ENCODE results near the gene FOXI1. TPM values are rescaled to one million over a fixed set of nuclear protein-coding genes. Genes with fewer than 3 reads are reported as not detected.

Gene FOXI1
- total and polyA plus RNA-seq, 2 of the 13 experiments (the other 11 are each of a cell fraction or from before 2014, with no cell fraction given), result not detected

- H2AFZ ChIP-seq (ENCODE audit: low read length), result no peak overlapping the region
- H3K27me3 ChIP-seq (ENCODE audit: control insufficient read depth in 1 of 2, insufficient read depth in 2 of 2, low read length in 2 of 2), result no peaks in the 10 kb centered on the region
- ATAC-seq, result no peak
- H3K36me3 ChIP-seq (replicated peaks in 1 of 2; ENCODE audit: control insufficient read depth in 1 of 2, insufficient read depth in 2 of 2, low read length in 2 of 2), result no peaks in the 10 kb centered on the region
- H4K20me1 ChIP-seq (ENCODE audit: insufficient read depth, low read length), result no peaks in the 10 kb centered on the region
- no peaks in the 10 kb centered on the region for H3K79me2 ChIP-seq (ENCODE audit: insufficient read depth, low read length)
- intact Hi-C loops (cut with micrococcal nuclease; ENCODE audit: unreplicated experiment), result no loop called here
- no peak for FAIRE-seq
- TF ChIP-seq CREB1 (IDR thresholded peaks at IDR 0.05) (peak; percentile 67), CREB1 (CRISPR knock-in tag; IDR thresholded peaks at IDR 0.05) (no peak)
- TF ChIP-seq, protein P1, sequence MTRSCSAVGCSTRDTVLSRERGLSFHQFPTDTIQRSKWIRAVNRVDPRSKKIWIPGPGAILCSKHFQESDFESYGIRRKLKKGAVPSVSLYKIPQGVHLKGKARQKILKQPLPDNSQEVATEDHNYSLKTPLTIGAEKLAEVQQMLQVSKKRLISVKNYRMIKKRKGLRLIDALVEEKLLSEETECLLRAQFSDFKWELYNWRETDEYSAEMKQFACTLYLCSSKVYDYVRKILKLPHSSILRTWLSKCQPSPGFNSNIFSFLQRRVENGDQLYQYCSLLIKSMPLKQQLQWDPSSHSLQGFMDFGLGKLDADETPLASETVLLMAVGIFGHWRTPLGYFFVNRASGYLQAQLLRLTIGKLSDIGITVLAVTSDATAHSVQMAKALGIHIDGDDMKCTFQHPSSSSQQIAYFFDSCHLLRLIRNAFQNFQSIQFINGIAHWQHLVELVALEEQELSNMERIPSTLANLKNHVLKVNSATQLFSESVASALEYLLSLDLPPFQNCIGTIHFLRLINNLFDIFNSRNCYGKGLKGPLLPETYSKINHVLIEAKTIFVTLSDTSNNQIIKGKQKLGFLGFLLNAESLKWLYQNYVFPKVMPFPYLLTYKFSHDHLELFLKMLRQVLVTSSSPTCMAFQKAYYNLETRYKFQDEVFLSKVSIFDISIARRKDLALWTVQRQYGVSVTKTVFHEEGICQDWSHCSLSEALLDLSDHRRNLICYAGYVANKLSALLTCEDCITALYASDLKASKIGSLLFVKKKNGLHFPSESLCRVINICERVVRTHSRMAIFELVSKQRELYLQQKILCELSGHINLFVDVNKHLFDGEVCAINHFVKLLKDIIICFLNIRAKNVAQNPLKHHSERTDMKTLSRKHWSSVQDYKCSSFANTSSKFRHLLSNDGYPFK (CRISPR knock-in tag; IDR thresholded peaks at IDR 0.05; ENCODE audit: borderline replicate concordance), result no peak
- H3K4me2 ChIP-seq (ENCODE audit: low read depth, low read length), result no peak overlapping the region
- WGBS (ENCODE audit: low lambda C conversion rate), result 29% methylated on average over 4 of the region's 4 CpGs
- no peak for DNase-seq (ENCODE audit: low spot score)
- H3K9ac ChIP-seq (ENCODE audit: insufficient read depth, low read depth, low read length), result no peak overlapping the region
- BruUV-seq (replicated peaks), result no TSS peak
- no peak overlapping the region for H3K27ac ChIP-seq (ENCODE audit: extremely low read length, insufficient read depth, low read length)
- H3K4me1 ChIP-seq (ENCODE audit: insufficient read depth, low read length), result no peaks in the 10 kb centered on the region
- CTCF ChIA-PET (ENCODE audit: low intra/inter-chr PET ratio, low total read pairs), result no interaction called here
- H3K9me3 ChIP-seq (ENCODE audit: low read length), result no peaks in the 10 kb centered on the region
- H3K4me3 ChIP-seq (replicated peaks in 1 of 3; ENCODE audit: insufficient read depth in 1 of 3, low read depth in 2 of 3, low read length in 3 of 3), result no peak overlapping the region
- in situ Hi-C loops (cut with HindIII; ENCODE audit: extremely low pct_ligation_motif_present, low pct_unique_long_range_greater_than_20kb), result no loop called here
- POLR2A ChIA-PET, result no interaction called here
Observed at GRCh38 chr5:170138273-170138672, 32.6 kb downstream of the FOXI1 start.

- DNase-seq (ENCODE audit: low spot score), result no peak
- ATAC-seq, result no peak
- no peak for FAIRE-seq
- Histone ChIP-seq H2AFZ (ENCODE audit: low read length) (no peak overlapping the region), H3K4me1 (ENCODE audit: insufficient read depth, low read length) (no peaks in the 10 kb centered on the region), H3K9me3 (ENCODE audit: low read length) (no peaks in the 10 kb centered on the region), H3K4me2 (ENCODE audit: low read depth, low read length) (no peak overlapping the region), H3K27ac (ENCODE audit: extremely low read length, insufficient read depth, low read length) (no peak overlapping the region), H4K20me1 (ENCODE audit: insufficient read depth, low read length) (no peaks in the 10 kb centered on the region), H3K79me2 (ENCODE audit: insufficient read depth, low read length) (no peaks in the 10 kb centered on the region), H3K4me3 (replicated peaks in 1 of 3; ENCODE audit: insufficient read depth in 1 of 3, low read depth in 2 of 3, low read length in 3 of 3) (no peak overlapping the region), H3K9ac (ENCODE audit: insufficient read depth, low read depth, low read length) (no peak overlapping the region), H3K27me3 (ENCODE audit: control insufficient read depth in 1 of 2, insufficient read depth in 2 of 2, low read length in 2 of 2) (no peaks in the 10 kb centered on the region), H3K36me3 (replicated peaks in 1 of 2; ENCODE audit: control insufficient read depth in 1 of 2, insufficient read depth in 2 of 2, low read length in 2 of 2) (no peaks in the 10 kb centered on the region)
- 0% methylated on average over 7 of the region's 9 CpGs for WGBS (ENCODE audit: low lambda C conversion rate)
- in situ Hi-C loops (cut with HindIII; ENCODE audit: extremely low pct_ligation_motif_present, low pct_unique_long_range_greater_than_20kb) (no loop called here), intact Hi-C loops (cut with micrococcal nuclease; ENCODE audit: unreplicated experiment) (no loop called here)
- ChIA-PET CTCF (ENCODE audit: low intra/inter-chr PET ratio, low total read pairs) (no interaction called here), POLR2A (no interaction called here)
- BruUV-seq (replicated peaks), result no TSS peak
- no peak for TF ChIP-seq BCLAF1 (IDR thresholded peaks at IDR 0.05)
- TF ChIP-seq STAG1 (CRISPR knock-in tag; IDR thresholded peaks at IDR 0.05), result no peak
- no peak for TF ChIP-seq IRF2 (CRISPR knock-in tag; IDR thresholded peaks at IDR 0.05)
Observed at GRCh38 chr5:170139786-170140335, 34.2 kb downstream of the FOXI1 start.

All from HepG2 (cell line).